ENCODE measurements around the gene PITX2.
A peak's percentile ranks its signal among the peaks of the same experiment; 100 is the strongest.

The PITX2 gene

GRCh38 chr4:110621839-110622751 is 782 bp downstream of the PITX2 start:
- no peak for DNase-seq

GRCh38 chr4:110621328-110621812 is 1.5 kb downstream of the PITX2 start:
- DNase-seq: no peak

GRCh38 chr4:110620691-110621327 is 2.1 kb downstream of the PITX2 start:
- peak; percentile 12 for DNase-seq

- no peak for DNase-seq
Observed at GRCh38 chr4:110620322-110620690, 2.6 kb downstream of the PITX2 start.

- DNase-seq: no peak
Observed at GRCh38 chr4:110619463-110620247, 3.2 kb downstream of the PITX2 start.

- DNase-seq: no peak
Observed at GRCh38 chr4:110618581-110619462, 4.1 kb downstream of the PITX2 start.

- DNase-seq: no peak
Observed at GRCh38 chr4:110617646-110618580, 5.0 kb downstream of the PITX2 start.

GRCh38 chr4:110617075-110617640 is 5.7 kb downstream of the PITX2 start:
- DNase-seq: no peak

- no peak for DNase-seq
Observed at GRCh38 chr4:110616238-110617074, 6.4 kb downstream of the PITX2 start.

GRCh38 chr4:110615353-110616237 is 7.3 kb downstream of the PITX2 start:
- no peak for DNase-seq

GRCh38 chr4:110614976-110615352 is 7.9 kb downstream of the PITX2 start:
- no peak for DNase-seq

GRCh38 chr4:110614173-110614963 is 8.5 kb downstream of the PITX2 start:
- DNase-seq: no peak

GRCh38 chr4:110613745-110614144 is 9.1 kb downstream of the PITX2 start:
- no peak for DNase-seq

- DNase-seq: no peak
Observed at GRCh38 chr4:110612631-110613269, 10.1 kb downstream of the PITX2 start.

- no peak for DNase-seq
Observed at GRCh38 chr4:110611968-110612447, 10.9 kb downstream of the PITX2 start.

- DNase-seq: no peak
Observed at GRCh38 chr4:110610940-110611831, 11.7 kb downstream of the PITX2 start.

All from hematopoietic multipotent progenitor cell treated with erythropoietin and hydrocortisone succinate and interleukin-3 and kit ligand, for 8 days (in vitro differentiated cells).